ENCODE data around the gene KLC1.

The KLC1 gene

DNA sequence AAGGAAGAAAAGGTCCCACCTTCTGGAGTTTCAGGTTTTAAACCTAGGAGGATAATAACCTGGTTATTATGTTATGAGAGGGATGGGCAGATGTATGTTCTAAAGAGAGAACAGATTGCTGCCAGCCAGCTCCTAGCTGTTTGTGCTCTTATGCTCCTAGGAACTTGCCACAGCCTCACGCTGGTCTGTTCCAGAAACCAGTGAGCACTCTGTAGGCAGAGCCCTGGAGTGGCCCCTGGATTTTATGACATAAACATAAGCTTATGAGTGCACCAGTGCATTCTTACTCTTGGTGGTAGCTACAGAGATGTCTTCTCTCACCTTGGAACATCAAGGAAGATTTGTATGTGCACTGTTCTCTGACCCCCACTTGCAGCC is 27.7 kb downstream of the KLC1 start:
- no peak for DNase-seq (ENCODE audit: extremely low read depth, low read depth)
- no peak for TF ChIP-seq CTCF (IDR thresholded peaks at IDR 0.05; ENCODE audit: low read depth, low read length, missing control alignments)
- H3K4me3 ChIP-seq (replicated peaks; ENCODE audit: low read depth, low read length), result no peak overlapping the region

GRCh38 chr14:103657471-103657870 is 28.5 kb downstream of the KLC1 start:
- no peak overlapping the region for H3K4me3 ChIP-seq (replicated peaks; ENCODE audit: low read depth, low read length)
- peak; percentile 22 for DNase-seq (ENCODE audit: extremely low read depth, low read depth)
- no peak for TF ChIP-seq CTCF (IDR thresholded peaks at IDR 0.05; ENCODE audit: low read depth, low read length, missing control alignments)

DNA sequence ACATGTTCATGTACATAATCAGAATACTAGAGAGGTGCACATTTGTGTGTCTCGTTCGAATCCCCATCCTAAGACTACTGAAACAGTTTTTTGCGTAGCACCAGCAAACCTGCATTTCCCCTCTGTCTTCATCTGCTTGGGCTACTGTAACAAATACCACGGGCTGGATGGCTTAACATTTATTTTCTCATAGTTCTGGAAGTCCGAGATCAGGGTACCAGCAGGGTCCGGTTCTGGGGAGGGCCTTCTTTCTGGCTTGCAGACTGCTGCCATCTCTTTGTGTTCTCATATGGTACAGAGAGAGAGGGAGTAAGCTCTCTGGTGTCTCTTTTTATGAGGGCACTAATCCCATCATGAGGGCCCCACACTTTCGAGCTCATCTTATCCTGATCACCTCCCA is 30.6 kb downstream of the KLC1 start:
- no peak overlapping the region for H3K4me3 ChIP-seq (replicated peaks; ENCODE audit: low read depth, low read length)
- no peak for DNase-seq (ENCODE audit: extremely low read depth, low read depth)
- no peak for TF ChIP-seq CTCF (IDR thresholded peaks at IDR 0.05; ENCODE audit: low read depth, low read length, missing control alignments)

- no peak overlapping the region for H3K4me3 ChIP-seq (replicated peaks; ENCODE audit: low read depth, low read length)
- no peak for DNase-seq (ENCODE audit: extremely low read depth, low read depth)
- no peak for TF ChIP-seq CTCF (IDR thresholded peaks at IDR 0.05; ENCODE audit: low read depth, low read length, missing control alignments)
Measured at GRCh38 chr14:103662029-103662428, 33.0 kb downstream of the KLC1 start.

GRCh38 chr14:103662591-103662990 is 33.6 kb downstream of the KLC1 start:
- TF ChIP-seq CTCF (IDR thresholded peaks at IDR 0.05; ENCODE audit: low read depth, low read length, missing control alignments), result no peak
- no peak overlapping the region for H3K4me3 ChIP-seq (replicated peaks; ENCODE audit: low read depth, low read length)
- no peak for DNase-seq (ENCODE audit: extremely low read depth, low read depth)

DNA sequence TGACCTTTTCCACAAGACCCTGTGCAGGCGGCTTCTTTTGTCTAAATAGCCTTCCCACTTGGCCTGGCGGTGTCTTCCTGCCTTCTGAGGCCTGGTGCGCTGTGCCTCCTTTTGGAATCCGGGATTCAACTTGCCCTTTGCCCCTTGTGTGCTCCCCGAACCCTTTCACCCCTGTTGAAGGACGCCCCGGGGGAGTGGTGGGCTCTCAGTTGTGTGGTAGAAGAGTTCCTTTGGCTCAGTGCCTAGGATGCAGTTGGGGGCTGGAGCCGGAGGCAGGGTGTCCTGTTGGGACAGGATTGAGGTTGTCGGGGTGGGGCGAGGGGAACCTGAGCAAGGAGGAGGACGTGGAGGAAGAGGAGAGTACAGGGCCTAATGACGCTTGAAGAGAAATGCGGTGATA is 34.5 kb downstream of the KLC1 start:
- TF ChIP-seq CTCF (IDR thresholded peaks at IDR 0.05; ENCODE audit: low read depth, low read length, missing control alignments), result no peak
- no peak overlapping the region for H3K4me3 ChIP-seq (replicated peaks; ENCODE audit: low read depth, low read length)
- no peak for DNase-seq (ENCODE audit: extremely low read depth, low read depth)

DNA sequence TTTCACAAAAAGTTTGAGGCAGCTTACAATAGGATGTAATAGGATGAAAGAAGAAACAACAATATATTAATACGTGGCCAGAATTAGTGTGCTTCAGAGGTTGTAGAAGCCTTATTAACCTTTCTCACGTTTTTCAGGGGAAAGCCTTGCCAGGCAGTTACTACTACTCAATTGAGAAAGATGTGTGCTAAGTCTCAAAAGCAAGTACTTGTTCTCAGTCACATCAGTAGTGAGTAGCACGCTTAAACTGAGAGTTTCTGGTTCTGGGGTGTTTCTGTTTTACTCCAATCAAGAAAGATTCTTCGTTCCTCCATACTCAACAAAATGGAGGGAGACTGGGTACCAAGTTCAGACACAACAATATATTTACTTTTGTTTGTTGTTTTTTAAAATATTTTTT is 38.7 kb downstream of the KLC1 start:
- no peak overlapping the region for H3K4me3 ChIP-seq (replicated peaks; ENCODE audit: low read depth, low read length)
- no peak for DNase-seq (ENCODE audit: extremely low read depth, low read depth)
- TF ChIP-seq CTCF (IDR thresholded peaks at IDR 0.05; ENCODE audit: low read depth, low read length, missing control alignments), result no peak

All from HFF-Myc (cell line).